CD4-positive, CD25-positive, alpha-beta regulatory T cell (primary cell): ENCODE data around the gene GAS7. TPM values are rescaled to one million over a fixed set of nuclear protein-coding genes. Genes with fewer than 3 reads are reported as not detected.

Experiments used
- ATAC-seq, 2 donors: fragments of 150-1000 bp; cut with Tn5 transposase; one replicate each; pipeline ENCODE4 v1.10.0; 2021; ENCODE audit warnings: low read depth in 2 of 2, moderate number of reproducible peaks in 2 of 2, moderate library complexity in 1 of 2
- DNase-seq, 3 donors: peaks; one replicate each; pipeline versions ENCODE4 v3.0.0 to v3.0.0-alpha.2; 2012 to 2022; ENCODE audit warnings: mixed read lengths in 1 of 3
- H3K27ac ChIP-seq: one replicate; pipeline ENCODE4 v1.7.0; 2013; ENCODE audit warnings: mild to moderate bottlenecking, low read length; ENCODE audit not compliant: insufficient read depth, poor library complexity, severe bottlenecking
- H3K27me3 ChIP-seq: one replicate; pipeline ENCODE4 v1.7.0; 2013; ENCODE audit warnings: low read length; ENCODE audit not compliant: control insufficient read depth, insufficient read depth
- H3K36me3 ChIP-seq: one replicate; pipeline ENCODE4 v1.7.0; 2013; ENCODE audit warnings: mild to moderate bottlenecking, low read length, moderate library complexity; ENCODE audit not compliant: control insufficient read depth, insufficient read depth
- H3K4me1 ChIP-seq: 2 replicates; pipeline ENCODE4 v1.7.0; 2013; ENCODE audit warnings: mild to moderate bottlenecking, low read length; ENCODE audit not compliant: insufficient read depth, control insufficient read depth, poor library complexity, severe bottlenecking
- H3K4me3 ChIP-seq: one replicate; pipeline ENCODE4 v1.7.0; 2013; ENCODE audit warnings: low read depth, mild to moderate bottlenecking, low read length, moderate library complexity
- H3K9me3 ChIP-seq, 2 experiments: 1 replicate in 1 of 2; 2 replicates in 1 of 2; pipeline ENCODE4 v1.7.0; 2013; ENCODE audit warnings: low read length in 2 of 2, mild to moderate bottlenecking in 1 of 2, moderate library complexity in 1 of 2; ENCODE audit not compliant: control insufficient read depth in 2 of 2
- H3K27ac Mint-ChIP-seq, 3 donors: one replicate each; pipeline ENCODE4 v1.8.0; 2020 to 2022; ENCODE audit warnings: mild to moderate bottlenecking in 3 of 3, mixed read lengths in 3 of 3, moderate library complexity in 2 of 3
- H3K27me3 Mint-ChIP-seq: one replicate; pipeline ENCODE4 v1.8.0; 2022; ENCODE audit warnings: mild to moderate bottlenecking, mixed read lengths
- H3K36me3 Mint-ChIP-seq: one replicate; pipeline ENCODE4 v1.8.0; 2020; ENCODE audit warnings: mixed read lengths
- H3K4me1 Mint-ChIP-seq, 4 donors: one replicate each; pipeline ENCODE4 v1.8.0; 2020 to 2022; ENCODE audit warnings: mixed read lengths in 4 of 4, mild to moderate bottlenecking in 1 of 4
- H3K4me3 Mint-ChIP-seq, 4 donors: one replicate each; pipeline ENCODE4 v1.8.0; 2020 to 2022; ENCODE audit warnings: mild to moderate bottlenecking in 4 of 4, mixed read lengths in 4 of 4, moderate library complexity in 3 of 4
- H3K9me3 Mint-ChIP-seq, 7 donors: one replicate each; pipeline ENCODE4 v1.8.0; 2020 to 2022; ENCODE audit warnings: mixed read lengths in 7 of 7, mild to moderate bottlenecking in 3 of 7, moderate library complexity in 2 of 7
- polyA plus RNA-seq, 4 donors: library from polyadenylated mRNA; unstranded; fragments of 300-500 nt; fragmentation: Illumina TruSeq; gene quantifications; one replicate each; pipeline ENCODE4 v1.2.3, GENCODE V29; 2021
- total RNA-seq: library from RNA; stranded (reverse); gene quantifications from one replicate; pipeline ENCODE4 v1.2.3, GENCODE V29; 2022

GAS7 gene
- total and polyA plus RNA-seq, 5 donors from 2014 or later, result 0.10 to 0.79 (median 0.46) TPM; not detected in 1

GRCh38 chr17:10046786-10047785 is 151.3 kb downstream of the GAS7 start:
- H3K27ac Mint-ChIP-seq, result peak overlapping the region in 1 of 3 donors; percentile 69

DNA sequence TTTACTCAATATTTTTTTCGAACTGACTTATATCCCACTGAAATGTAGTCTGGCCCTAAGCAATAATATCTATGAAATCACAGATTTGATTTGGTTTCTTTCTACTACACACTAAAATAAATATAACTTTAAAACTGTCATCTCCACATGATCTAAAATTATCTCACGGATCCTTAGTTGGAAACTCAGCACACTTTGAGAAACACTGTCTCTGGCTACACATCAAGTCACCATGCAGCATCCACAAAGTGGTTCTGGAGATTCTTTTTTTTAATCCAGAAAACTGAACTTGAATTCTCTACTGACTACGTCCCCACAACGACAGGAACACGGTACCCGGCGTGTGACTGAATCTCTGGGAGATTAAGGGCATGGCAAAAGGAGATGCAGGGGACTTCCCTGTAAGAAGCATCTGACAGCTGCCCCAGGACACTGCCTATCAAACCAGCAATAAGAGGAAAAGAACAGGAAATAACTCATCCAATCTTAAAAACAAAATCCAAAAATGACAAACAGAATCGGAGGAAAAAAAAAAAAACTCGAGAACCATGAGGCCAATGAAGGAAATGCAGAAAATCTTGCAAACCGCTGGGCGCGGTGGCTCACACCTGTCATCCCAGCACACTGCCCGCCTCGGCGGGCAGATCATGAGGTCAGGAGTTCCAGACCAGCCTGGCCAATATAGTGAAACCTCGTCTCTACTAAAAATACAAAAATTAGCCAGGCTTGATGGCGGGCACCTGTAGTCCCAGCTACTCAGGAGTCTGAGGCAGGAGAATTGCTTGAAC is 152.3 kb downstream of the GAS7 start:
- DNase-seq (no peak), ATAC-seq (no peak)
- Histone ChIP-seq H3K27ac (no peak overlapping the region), H3K27me3 (no peaks in the 10 kb centered on the region), H3K9me3 (no peaks in the 10 kb centered on the region), H3K4me1 (no peaks in the 10 kb centered on the region), H3K36me3 (no peaks in the 10 kb centered on the region), H3K4me3 (no peak overlapping the region)
- Mint-ChIP-seq H3K9me3 (peaks cover 0 to 1% (median 0%) of the 10 kb centered on the region in 7 donors), H3K4me1 (peaks cover 0 to 8% (median 0%) of the 10 kb centered on the region in 4 donors), H3K4me3 (no peak overlapping the region), H3K27ac (no peak overlapping the region), H3K27me3 (peaks cover 4% of the 10 kb centered on the region), H3K36me3 (no peaks in the 10 kb centered on the region)

More at GRCh38 chr17:10046786-10047785, 151.3 kb downstream of the GAS7 start:
- Histone ChIP-seq H3K4me1 (no peaks in the 10 kb centered on the region), H3K36me3 (no peaks in the 10 kb centered on the region), H3K27me3 (no peaks in the 10 kb centered on the region), H3K4me3 (no peak overlapping the region), H3K27ac (no peak overlapping the region), H3K9me3 (no peaks in the 10 kb centered on the region)
- peak overlapping the region in 1 of 4 donors; percentile 47 for H3K4me3 Mint-ChIP-seq
- H3K9me3 Mint-ChIP-seq, result peaks cover 0 to 1% (median 0%) of the 10 kb centered on the region in 7 donors
- H3K36me3 Mint-ChIP-seq, result no peaks in the 10 kb centered on the region
- DNase-seq (no peak), ATAC-seq (no peak)
- H3K4me1 Mint-ChIP-seq, result peaks cover 0 to 8% (median 0%) of the 10 kb centered on the region in 4 donors
- H3K27me3 Mint-ChIP-seq, result peaks cover 4% of the 10 kb centered on the region

GRCh38 chr17:10042589-10043244 is 155.7 kb downstream of the GAS7 start:
- Histone ChIP-seq H3K27me3 (no peaks in the 10 kb centered on the region), H3K4me1 (no peaks in the 10 kb centered on the region), H3K36me3 (no peaks in the 10 kb centered on the region), H3K27ac (no peak overlapping the region), H3K9me3 (no peaks in the 10 kb centered on the region), H3K4me3 (no peak overlapping the region)
- Mint-ChIP-seq H3K4me1 (peaks cover 0 to 17% (median 2%) of the 10 kb centered on the region in 4 donors), H3K4me3 (no peak overlapping the region), H3K27me3 (peaks cover 9% of the 10 kb centered on the region), H3K27ac (no peak overlapping the region), H3K9me3 (peaks cover 0 to 4% (median 0%) of the 10 kb centered on the region in 7 donors), H3K36me3 (no peaks in the 10 kb centered on the region)
- ATAC-seq (no peak), DNase-seq (no peak)

DNA sequence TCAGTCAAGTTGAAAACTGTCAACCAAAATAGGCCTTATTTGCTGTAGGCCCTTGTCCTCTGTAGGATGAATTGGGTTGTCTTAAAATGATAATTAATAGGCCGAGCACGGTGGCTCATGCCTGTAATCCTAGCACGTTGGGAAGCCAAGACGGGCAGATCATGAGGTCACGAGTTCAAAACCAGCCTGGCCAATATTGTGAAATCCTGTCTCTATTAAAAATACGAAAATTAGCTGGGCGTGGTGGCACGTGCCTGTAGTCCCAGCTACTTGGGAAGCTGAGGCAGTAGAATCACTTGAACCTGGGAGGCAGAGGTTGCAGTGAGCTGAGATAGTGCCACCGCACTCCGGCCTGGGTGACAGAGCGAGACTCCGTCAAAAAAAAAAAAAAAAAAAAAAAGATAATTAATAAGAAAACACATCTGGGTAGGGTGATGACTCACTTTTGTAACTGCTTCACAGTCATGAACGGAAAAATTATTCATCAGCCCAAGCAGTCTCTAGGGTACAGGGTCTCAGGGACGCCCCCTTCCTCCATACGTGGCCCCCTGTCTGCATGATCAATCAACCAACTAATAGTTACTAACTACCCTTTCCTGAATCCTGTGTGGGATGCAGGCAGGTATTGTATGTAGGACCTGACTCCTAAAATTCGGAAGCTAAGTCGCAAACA is 156.4 kb downstream of the GAS7 start:
- no peaks in the 10 kb centered on the region for H3K27me3 ChIP-seq
- no peak overlapping the region for H3K4me3 ChIP-seq
- Mint-ChIP-seq H3K4me3 (no peak overlapping the region), H3K27me3 (peaks cover 9% of the 10 kb centered on the region), H3K27ac (no peak overlapping the region), H3K36me3 (no peaks in the 10 kb centered on the region), H3K4me1 (peaks cover 0 to 12% (median 2%) of the 10 kb centered on the region in 4 donors), H3K9me3 (peaks cover 0 to 4% (median 0%) of the 10 kb centered on the region in 7 donors)
- H3K36me3 ChIP-seq, result no peaks in the 10 kb centered on the region
- ATAC-seq, result no peak
- H3K27ac ChIP-seq, result no peak overlapping the region
- no peaks in the 10 kb centered on the region for H3K9me3 ChIP-seq
- DNase-seq, result no peak
- H3K4me1 ChIP-seq, result no peaks in the 10 kb centered on the region

DNA sequence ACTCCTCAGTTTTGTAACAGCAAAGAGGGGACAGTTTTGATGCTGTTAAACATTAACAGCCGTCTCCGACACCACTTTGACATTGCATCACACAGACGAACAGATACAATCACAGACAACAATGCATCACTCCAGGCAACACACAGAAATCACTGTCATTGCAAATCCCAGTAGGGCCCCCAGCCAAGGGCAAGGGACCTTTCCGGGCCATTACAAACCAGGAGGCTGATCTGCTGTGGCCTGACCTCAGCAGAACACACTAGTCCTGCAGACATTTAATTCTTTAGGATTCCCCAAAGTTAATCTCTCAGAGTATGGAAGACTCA is 157.2 kb downstream of the GAS7 start:
- ATAC-seq, result no peak
- no peak overlapping the region for H3K4me3 ChIP-seq
- no peaks in the 10 kb centered on the region for H3K4me1 ChIP-seq
- no peak for DNase-seq
- no peak overlapping the region for H3K27ac ChIP-seq
- H3K4me1 Mint-ChIP-seq, result peaks cover 0 to 9% (median 2%) of the 10 kb centered on the region in 4 donors
- peaks cover 9% of the 10 kb centered on the region for H3K27me3 Mint-ChIP-seq
- H3K4me3 Mint-ChIP-seq, result no peak overlapping the region
- H3K36me3 ChIP-seq, result no peaks in the 10 kb centered on the region
- H3K27me3 ChIP-seq, result no peaks in the 10 kb centered on the region
- H3K9me3 ChIP-seq, result no peaks in the 10 kb centered on the region
- no peaks in the 10 kb centered on the region for H3K36me3 Mint-ChIP-seq
- H3K9me3 Mint-ChIP-seq, result peaks cover 0 to 4% (median 0%) of the 10 kb centered on the region in 7 donors
- H3K27ac Mint-ChIP-seq, result no peak overlapping the region

- peaks cover 4% of the 10 kb centered on the region for H3K27me3 Mint-ChIP-seq
- no peak overlapping the region for H3K4me3 Mint-ChIP-seq
Observed at GRCh38 chr17:10036511-10037061, 161.8 kb downstream of the GAS7 start.

GRCh38 chr17:10035885-10036284 is 162.5 kb downstream of the GAS7 start:
- H3K4me1 Mint-ChIP-seq, result peaks cover 0 to 9% (median 2%) of the 10 kb centered on the region in 4 donors
- peaks cover 4% of the 10 kb centered on the region for H3K27me3 Mint-ChIP-seq
- Histone ChIP-seq H3K27me3 (no peaks in the 10 kb centered on the region), H3K36me3 (no peaks in the 10 kb centered on the region), H3K4me3 (no peak overlapping the region), H3K27ac (no peak overlapping the region), H3K4me1 (no peaks in the 10 kb centered on the region), H3K9me3 (no peaks in the 10 kb centered on the region)
- no peak overlapping the region for H3K27ac Mint-ChIP-seq
- H3K4me3 Mint-ChIP-seq, result no peak overlapping the region
- no peak for DNase-seq
- no peaks in the 10 kb centered on the region for H3K36me3 Mint-ChIP-seq
- ATAC-seq, result no peak
- peaks cover 0 to 4% (median 0%) of the 10 kb centered on the region in 7 donors for H3K9me3 Mint-ChIP-seq

More at GRCh38 chr17:10036511-10037061, 161.8 kb downstream of the GAS7 start:
- Histone ChIP-seq H3K27me3 (no peaks in the 10 kb centered on the region), H3K27ac (no peak overlapping the region), H3K4me3 (no peak overlapping the region), H3K4me1 (no peaks in the 10 kb centered on the region), H3K9me3 (no peaks in the 10 kb centered on the region), H3K36me3 (no peaks in the 10 kb centered on the region)
- Mint-ChIP-seq H3K36me3 (no peaks in the 10 kb centered on the region), H3K4me1 (peaks cover 0 to 9% (median 2%) of the 10 kb centered on the region in 4 donors), H3K9me3 (peaks cover 0 to 4% (median 0%) of the 10 kb centered on the region in 7 donors), H3K27ac (no peak overlapping the region)
- no peak for ATAC-seq
- no peak for DNase-seq
